D721Med (cell line): ENCODE results near the gene MXD1.
A peak's percentile ranks its signal among the peaks of the same experiment; 100 is the strongest.
"Not testable (repeated sequence)": the region's sequence is repeated elsewhere in the genome, so short reads cannot be mapped to it uniquely, and the experiment has no call there.

Source experiments
- DNase-seq: peaks from one replicate; pipeline ENCODE4 v3.0.0; 2011; ENCODE audit warnings: low spot score; ENCODE audit not compliant: insufficient read length
- FAIRE-seq: peaks from 2 replicates; lab custom pipeline; 2011; peaks lifted over from hg19 to GRCh38; lab: Jason Lieb, UNC
- CTCF ChIP-seq: IDR thresholded peaks from 2 replicates; pipeline ENCODE4 v1.5.1; 2012; ENCODE audit warnings: mild to moderate bottlenecking, control low read depth; ENCODE audit not compliant: insufficient read depth; ENCODE audit errors: missing control alignments

Gene MXD1

GRCh38 chr2:69914950-69915945 lies at the start of gene MXD1:
TSS of gene MXD1 (plus strand) at chr2:69915109. CDS start at chr2:69915331, 222 bp downstream.
- FAIRE-seq (no peak), DNase-seq (peak; percentile 75)
- TF ChIP-seq CTCF, result no peak

GRCh38 chr2:69888451-69888850 lies 26.5 kb upstream of the MXD1 start:
- no peak for DNase-seq
- no peak for TF ChIP-seq CTCF
- FAIRE-seq, result no peak

GRCh38 chr2:69889302-69889701 lies 25.6 kb upstream of the MXD1 start:
- FAIRE-seq, result no peak
- DNase-seq, result no peak
- no peak for TF ChIP-seq CTCF

- no peak for TF ChIP-seq CTCF
- no peak for FAIRE-seq
- DNase-seq, result no peak
These were observed 24.0 kb upstream of the MXD1 start for GRCh38 chr2:69890881-69891280.

GRCh38 chr2:69892838-69893424 lies 22.0 kb upstream of the MXD1 start:
- not testable (repeated sequence) for DNase-seq, FAIRE-seq

- no peak for TF ChIP-seq CTCF
- FAIRE-seq, result peak; percentile 11
- DNase-seq, result peak; percentile 45
These were observed 21.0 kb upstream of the MXD1 start, which contains the start of gene SNRNP27 for GRCh38 chr2:69893684-69894551. TSS of gene SNRNP27 (plus strand) at chr2:69893956. CDS start at chr2:69893985, 29 bp downstream.

- DNase-seq, FAIRE-seq: not testable (repeated sequence)
These were observed 20.2 kb upstream of the MXD1 start for GRCh38 chr2:69894737-69895136.
